Small intestine (tissue), 7 donors: ENCODE measurements around the gene RAD51B. TPM values are rescaled to one million over a fixed set of nuclear protein-coding genes. Genes with fewer than 3 reads are reported as not detected.
A peak's percentile ranks its signal among the peaks of the same experiment; 100 is the strongest.

Source experiments
- DNase-seq, 2 donors: peaks; one replicate each; pipeline versions ENCODE4 v3.0.0 to v3.0.0-alpha.2; 2013
- FAIRE-seq: peaks from 2 replicates; lab custom pipeline; 2012; peaks lifted over from hg19 to GRCh38; lab: Jason Lieb, UNC
- H3K27ac ChIP-seq, 3 donors: one replicate each; pipeline ENCODE4 v1.5.1; 2013; ENCODE audit warnings: low read length in 2 of 3, mild to moderate bottlenecking in 2 of 3, control low read depth in 1 of 3, inconsistent platforms in 1 of 3, low read depth in 1 of 3, moderate library complexity in 1 of 3
- H3K27me3 ChIP-seq, 3 donors: one replicate each; pipeline ENCODE4 v1.6.1; 2013; ENCODE audit warnings: low read length in 3 of 3, inconsistent platforms in 1 of 3; ENCODE audit not compliant: control insufficient read depth in 3 of 3, insufficient read depth in 3 of 3
- H3K36me3 ChIP-seq, 3 donors: one replicate each; pipeline ENCODE4 v1.6.1; 2013; ENCODE audit warnings: low read length in 3 of 3, inconsistent platforms in 1 of 3, low read depth in 1 of 3, mild to moderate bottlenecking in 1 of 3, moderate library complexity in 1 of 3; ENCODE audit not compliant: control insufficient read depth in 3 of 3, insufficient read depth in 2 of 3
- H3K4me1 ChIP-seq, 3 donors: one replicate each; pipeline ENCODE4 v1.6.1; 2013; ENCODE audit warnings: low read length in 2 of 3, inconsistent platforms in 1 of 3, low read depth in 1 of 3, mild to moderate bottlenecking in 1 of 3, moderate library complexity in 1 of 3; ENCODE audit not compliant: control insufficient read depth in 3 of 3, insufficient read depth in 2 of 3
- H3K4me3 ChIP-seq, 3 donors: one replicate each; pipeline ENCODE4 v1.5.1; 2013; ENCODE audit warnings: low read length in 3 of 3, control low read depth in 1 of 3, inconsistent platforms in 1 of 3, low read depth in 1 of 3, mild to moderate bottlenecking in 1 of 3, moderate library complexity in 1 of 3
- H3K9me3 ChIP-seq, 2 donors: one replicate each; pipeline ENCODE4 v1.6.1; 2013; ENCODE audit warnings: low read depth in 1 of 2, low read length in 1 of 2; ENCODE audit not compliant: control insufficient read depth in 2 of 2, insufficient read depth in 1 of 2
- WGBS, 3 donors: extraction: QIAGEN DNeasy Blood & Tissue Kit; methylation state at CpG; one replicate each; pipeline ENCODE4 v1.1.7; 2013; 5-methylcytosine and 5-hydroxymethylcytosine counted together
- polyA plus RNA-seq, 4 donors: library from polyadenylated mRNA; stranded (reverse) in 3 of 4; unstranded in 1 of 4; fragments of 200-250 nt in 3 of 4; fragments of 120-200 nt in 1 of 4; gene quantifications; one replicate each; pipeline versions ENCODE4 v1.2.1 to v1.2.3, GENCODE V29; 2013
- donor health status: healthy with polysubstance abuse.
- donor health status: control.
- donor health status: control.
- donor health status: Bipolar disorder and iron deficiency.
- donor health status: healthy.

RAD51B gene
- polyA plus RNA-seq, 4 donors, result 1.1 to 9.0 (median 4.1) TPM

GRCh38 chr14:68145539-68145938 is 326.0 kb downstream of the RAD51B start:
- FAIRE-seq (no peak), DNase-seq (peak in 1 of 2 donors; percentile 19)
- Histone ChIP-seq H3K9me3 (peaks cover 0 to 11% of the 10 kb centered on the region in 2 donors), H3K36me3 (no peaks in the 10 kb centered on the region), H3K27me3 (no peaks in the 10 kb centered on the region), H3K4me3 (no peak overlapping the region), H3K4me1 (peaks cover 3 to 46% (median 9%) of the 10 kb centered on the region in 3 donors), H3K27ac (no peak overlapping the region)

- Histone ChIP-seq H3K4me3 (no peak overlapping the region), H3K27me3 (no peaks in the 10 kb centered on the region), H3K4me1 (peaks cover 3 to 37% (median 9%) of the 10 kb centered on the region in 3 donors), H3K36me3 (no peaks in the 10 kb centered on the region), H3K9me3 (peaks cover 0 to 11% of the 10 kb centered on the region in 2 donors), H3K27ac (peak overlapping the region in 2 of 3 donors; percentile 19 to 49)
- 69 to 92% (median 81%) methylated on average over 3 of the region's 3 CpGs for WGBS, 3 donors
- FAIRE-seq (no peak), DNase-seq (no peak)
Observed at GRCh38 chr14:68146818-68147217, 327.2 kb downstream of the RAD51B start.

DNA sequence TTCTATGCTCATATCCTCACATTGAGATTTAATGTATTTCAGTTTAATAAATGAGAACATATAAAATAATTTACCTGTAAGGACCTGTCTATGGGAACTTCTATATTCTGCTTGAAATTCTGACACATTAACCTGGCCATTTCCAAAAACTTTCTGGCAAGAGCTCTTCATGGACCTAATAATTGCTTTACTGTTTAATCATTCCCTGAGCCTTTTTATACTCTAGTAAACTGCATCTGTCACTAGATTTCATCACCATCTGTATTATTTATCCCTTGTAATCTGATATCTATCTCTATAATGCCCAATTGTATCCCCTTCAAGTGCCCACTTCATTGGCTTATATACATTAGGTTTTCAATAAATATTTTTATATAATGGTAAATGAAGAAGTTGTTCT is 327.7 kb downstream of the RAD51B start:
- FAIRE-seq (no peak), DNase-seq (no peak)
- peaks cover 3 to 37% (median 9%) of the 10 kb centered on the region in 3 donors for H3K4me1 ChIP-seq
- H3K36me3 ChIP-seq, result no peaks in the 10 kb centered on the region
- no peak overlapping the region for H3K4me3 ChIP-seq
- H3K27me3 ChIP-seq, result no peaks in the 10 kb centered on the region
- H3K27ac ChIP-seq, result no peak overlapping the region
- H3K9me3 ChIP-seq, result peaks cover 0 to 11% of the 10 kb centered on the region in 2 donors

- DNase-seq (no peak), FAIRE-seq (no peak)
Observed at GRCh38 chr14:68148276-68148675, 328.7 kb downstream of the RAD51B start.

DNA sequence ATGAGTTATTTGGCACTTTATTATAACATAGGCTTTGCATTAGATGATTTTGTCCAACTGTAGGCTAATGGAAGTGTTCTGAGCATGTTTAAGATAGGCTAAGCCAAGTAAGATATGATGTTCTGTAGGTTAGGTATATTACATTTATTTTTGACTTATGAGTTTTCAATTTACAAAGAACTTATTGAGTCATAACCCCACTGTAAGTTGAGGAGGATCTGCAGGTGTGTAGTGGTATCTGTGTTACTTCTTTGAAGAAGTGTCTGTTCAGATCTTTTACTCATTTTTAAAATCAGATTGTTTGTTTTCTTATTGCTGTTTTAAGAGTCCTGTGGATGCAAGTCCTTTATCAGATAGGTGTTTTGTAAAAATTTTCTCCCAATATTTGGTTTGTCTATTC is 329.2 kb downstream of the RAD51B start:
- no peaks in the 10 kb centered on the region for H3K27me3 ChIP-seq
- H3K4me3 ChIP-seq, result no peak overlapping the region
- H3K36me3 ChIP-seq, result no peaks in the 10 kb centered on the region
- no peak overlapping the region for H3K27ac ChIP-seq
- H3K9me3 ChIP-seq, result peaks cover 0 to 13% of the 10 kb centered on the region in 2 donors
- FAIRE-seq, result no peak
- DNase-seq, result no peak
- H3K4me1 ChIP-seq, result peaks cover 3 to 25% (median 6%) of the 10 kb centered on the region in 3 donors

More at GRCh38 chr14:68148276-68148675, 328.7 kb downstream of the RAD51B start:
- Histone ChIP-seq H3K27ac (no peak overlapping the region), H3K4me3 (no peak overlapping the region), H3K4me1 (peaks cover 3 to 30% (median 6%) of the 10 kb centered on the region in 3 donors), H3K27me3 (no peaks in the 10 kb centered on the region), H3K36me3 (no peaks in the 10 kb centered on the region), H3K9me3 (peaks cover 0 to 13% of the 10 kb centered on the region in 2 donors)
- 94 to 99% (median 97%) methylated on average over 3 of the region's 3 CpGs for WGBS, 3 donors

- FAIRE-seq, result no peak
- 76 to 100% (median 83%) methylated on average over 1 of the region's 1 CpG for WGBS, 3 donors
- Histone ChIP-seq H3K27ac (no peak overlapping the region), H3K4me3 (no peak overlapping the region), H3K36me3 (no peaks in the 10 kb centered on the region), H3K4me1 (peaks cover 0 to 4% (median 0%) of the 10 kb centered on the region in 3 donors), H3K27me3 (no peaks in the 10 kb centered on the region), H3K9me3 (peaks cover 0 to 12% of the 10 kb centered on the region in 2 donors)
- no peak for DNase-seq
Observed at GRCh38 chr14:68153275-68153674, 333.7 kb downstream of the RAD51B start.

DNA sequence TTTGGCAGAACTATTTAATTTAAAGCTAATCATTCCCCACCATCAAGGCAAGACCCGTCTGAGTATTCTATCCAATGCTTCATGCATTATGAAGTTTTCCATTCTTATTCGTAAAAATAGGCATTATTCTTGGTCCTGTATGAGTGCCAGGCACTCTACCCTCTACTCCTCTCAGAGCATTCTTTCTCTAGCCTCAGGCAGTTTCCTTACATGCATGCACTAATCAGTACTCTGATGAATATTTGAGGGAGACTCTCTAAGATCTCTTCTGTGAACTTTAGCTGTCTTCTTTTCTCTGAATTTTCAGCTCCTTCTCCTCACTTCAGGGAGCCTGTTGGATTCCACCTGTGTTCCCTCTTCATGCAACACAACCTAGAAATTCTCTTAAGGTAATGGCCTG is 334.7 kb downstream of the RAD51B start:
- H3K9me3 ChIP-seq, result peaks cover 0 to 9% of the 10 kb centered on the region in 2 donors
- no peak overlapping the region for H3K27ac ChIP-seq
- no peaks in the 10 kb centered on the region for H3K27me3 ChIP-seq
- DNase-seq, result no peak
- peaks cover 0 to 4% (median 0%) of the 10 kb centered on the region in 3 donors for H3K4me1 ChIP-seq
- 94 to 98% (median 97%) methylated on average over 2 of the region's 2 CpGs for WGBS, 3 donors
- H3K36me3 ChIP-seq, result no peaks in the 10 kb centered on the region
- no peak for FAIRE-seq
- H3K4me3 ChIP-seq, result no peak overlapping the region

- Histone ChIP-seq H3K4me1 (peaks cover 0 to 6% (median 0%) of the 10 kb centered on the region in 3 donors), H3K27me3 (no peaks in the 10 kb centered on the region), H3K4me3 (no peak overlapping the region), H3K36me3 (no peaks in the 10 kb centered on the region), H3K27ac (peak overlapping the region in 1 of 3 donors; percentile 2), H3K9me3 (no peaks in the 10 kb centered on the region)
- DNase-seq, result peak in 1 of 2 donors; percentile 59
- WGBS, 3 donors, result 90 to 97% (median 94%) methylated on average over 1 of the region's 1 CpG
- FAIRE-seq, result no peak
Observed at GRCh38 chr14:68157971-68158371, 338.4 kb downstream of the RAD51B start.

GRCh38 chr14:68158640-68159039 is 339.1 kb downstream of the RAD51B start:
- Histone ChIP-seq H3K4me1 (peaks cover 0 to 13% (median 0%) of the 10 kb centered on the region in 3 donors), H3K9me3 (no peaks in the 10 kb centered on the region), H3K27me3 (no peaks in the 10 kb centered on the region), H3K36me3 (no peaks in the 10 kb centered on the region), H3K4me3 (no peak overlapping the region), H3K27ac (peak overlapping the region in 1 of 3 donors; percentile 2)
- FAIRE-seq (peak; percentile 30), DNase-seq (no peak)
- WGBS, 3 donors, result 90 to 99% (median 95%) methylated on average over 4 of the region's 4 CpGs
